Measurements from ENCODE around the gene TNNC1.

Gene TNNC1

GRCh38 chr3:52453496-52454249 is at the start of gene TNNC1:
TNNC1 (minus strand) TSS chr3:52454041; CDS start chr3:52454015, 26 bp downstream.
- no peak for DNase-seq

- no peak for DNase-seq
Measured at GRCh38 chr3:52502808-52503350, 49.0 kb upstream of the TNNC1 start.

- DNase-seq, result no peak
Measured at GRCh38 chr3:52502001-52502400, 48.2 kb upstream of the TNNC1 start.

GRCh38 chr3:52501046-52501445 is 47.2 kb upstream of the TNNC1 start:
- DNase-seq, result no peak

- DNase-seq, result no peak
Measured at GRCh38 chr3:52498137-52499054, 44.6 kb upstream of the TNNC1 start.

- no peak for DNase-seq
Measured at GRCh38 chr3:52495777-52496602, 42.1 kb upstream of the TNNC1 start.

GRCh38 chr3:52494886-52495495 is 41.1 kb upstream of the TNNC1 start, which contains the start of gene STAB1:
STAB1 (plus strand) TSS chr3:52495338; CDS start chr3:52495414, 76 bp downstream.
- DNase-seq, result no peak

- DNase-seq, result no peak
Measured at GRCh38 chr3:52494445-52494844, 40.6 kb upstream of the TNNC1 start.

- no peak for DNase-seq
Measured at GRCh38 chr3:52493232-52494017, 39.6 kb upstream of the TNNC1 start.

- no peak for DNase-seq
Measured at GRCh38 chr3:52492059-52492458, 38.2 kb upstream of the TNNC1 start.

GRCh38 chr3:52490939-52491526 is 37.2 kb upstream of the TNNC1 start:
- no peak for DNase-seq

GRCh38 chr3:52490035-52490938 is 36.4 kb upstream of the TNNC1 start:
- DNase-seq, result no peak

GRCh38 chr3:52489453-52489852 is 35.6 kb upstream of the TNNC1 start:
- no peak for DNase-seq

- no peak for DNase-seq
Measured at GRCh38 chr3:52488746-52489145, 34.9 kb upstream of the TNNC1 start.

- DNase-seq, result no peak
Measured at GRCh38 chr3:52487788-52488691, 34.2 kb upstream of the TNNC1 start.

GRCh38 chr3:52487050-52487787 is 33.4 kb upstream of the TNNC1 start:
- DNase-seq, result no peak

- DNase-seq, result no peak
Measured at GRCh38 chr3:52484680-52485461, 31.0 kb upstream of the TNNC1 start.

Measured in activated CD4-positive, alpha-beta T cell treated with anti-CD3 and anti-CD28 coated beads for 48 hours (primary cell).